C4-2B (cell line): ENCODE results near the gene CCDC91.

Source experiments
- H3K27ac ChIP-seq: fragments of 450-650 bp; 2 replicates; pipeline ENCODE4 v1.5.1; 2017
- ZFX ChIP-seq: fragments of 450-650 bp; IDR thresholded peaks from 2 replicates; pipeline ENCODE4 v1.6.1; 2017
- TF ChIP-seq, protein P1 (sequence below): fragments of 450-650 bp; conservative IDR thresholded peaks from 2 replicates; pipeline ENCODE4 v1.5.1; 2017; ENCODE audit warnings: mild to moderate bottlenecking

CCDC91 gene

DNA sequence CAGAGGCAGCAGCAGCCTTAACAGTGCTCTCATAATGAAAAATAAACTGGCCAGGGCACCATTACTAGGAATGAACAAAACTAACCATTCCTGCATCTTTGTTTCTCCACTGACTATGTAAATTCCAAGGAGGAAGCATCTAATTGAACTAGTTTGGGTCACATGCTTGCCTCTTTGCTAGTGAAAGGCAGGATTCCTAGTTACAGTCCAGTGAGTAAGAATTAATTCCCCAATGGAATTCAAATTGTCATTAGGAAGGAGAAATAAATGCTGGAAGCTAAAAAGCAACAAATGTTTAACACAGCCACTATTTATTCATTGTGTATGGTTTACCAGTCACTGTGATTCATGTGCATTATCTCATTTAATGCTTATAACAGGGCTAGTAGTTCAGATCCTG is 316.0 kb downstream of the CCDC91 start:
- TF ChIP-seq, protein P1, sequence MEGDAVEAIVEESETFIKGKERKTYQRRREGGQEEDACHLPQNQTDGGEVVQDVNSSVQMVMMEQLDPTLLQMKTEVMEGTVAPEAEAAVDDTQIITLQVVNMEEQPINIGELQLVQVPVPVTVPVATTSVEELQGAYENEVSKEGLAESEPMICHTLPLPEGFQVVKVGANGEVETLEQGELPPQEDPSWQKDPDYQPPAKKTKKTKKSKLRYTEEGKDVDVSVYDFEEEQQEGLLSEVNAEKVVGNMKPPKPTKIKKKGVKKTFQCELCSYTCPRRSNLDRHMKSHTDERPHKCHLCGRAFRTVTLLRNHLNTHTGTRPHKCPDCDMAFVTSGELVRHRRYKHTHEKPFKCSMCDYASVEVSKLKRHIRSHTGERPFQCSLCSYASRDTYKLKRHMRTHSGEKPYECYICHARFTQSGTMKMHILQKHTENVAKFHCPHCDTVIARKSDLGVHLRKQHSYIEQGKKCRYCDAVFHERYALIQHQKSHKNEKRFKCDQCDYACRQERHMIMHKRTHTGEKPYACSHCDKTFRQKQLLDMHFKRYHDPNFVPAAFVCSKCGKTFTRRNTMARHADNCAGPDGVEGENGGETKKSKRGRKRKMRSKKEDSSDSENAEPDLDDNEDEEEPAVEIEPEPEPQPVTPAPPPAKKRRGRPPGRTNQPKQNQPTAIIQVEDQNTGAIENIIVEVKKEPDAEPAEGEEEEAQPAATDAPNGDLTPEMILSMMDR, result no peak
- TF ChIP-seq ZFX, result no peak
- H3K27ac ChIP-seq, result no peak overlapping the region

DNA sequence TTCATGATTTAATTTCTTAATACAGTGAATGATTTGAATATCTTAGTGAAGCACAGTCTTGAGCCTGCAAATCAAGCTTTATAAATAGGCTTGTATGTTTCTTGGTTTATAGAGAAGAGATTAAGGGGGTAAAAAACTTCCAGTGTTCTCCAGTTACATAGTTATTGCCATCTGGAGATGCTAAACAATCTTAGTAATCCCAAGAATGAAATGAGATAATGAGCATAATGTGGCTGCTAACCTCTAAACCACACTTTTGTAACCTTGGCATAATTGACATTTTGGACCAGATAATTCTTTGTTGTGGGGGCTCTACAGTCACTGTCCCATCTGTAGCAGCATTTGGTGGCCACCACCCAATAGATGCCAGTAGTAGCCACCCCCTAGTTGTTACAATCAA is 316.8 kb downstream of the CCDC91 start:
- TF ChIP-seq, protein P1, result no peak
- TF ChIP-seq ZFX, result no peak
- H3K27ac ChIP-seq, result no peak overlapping the region

DNA sequence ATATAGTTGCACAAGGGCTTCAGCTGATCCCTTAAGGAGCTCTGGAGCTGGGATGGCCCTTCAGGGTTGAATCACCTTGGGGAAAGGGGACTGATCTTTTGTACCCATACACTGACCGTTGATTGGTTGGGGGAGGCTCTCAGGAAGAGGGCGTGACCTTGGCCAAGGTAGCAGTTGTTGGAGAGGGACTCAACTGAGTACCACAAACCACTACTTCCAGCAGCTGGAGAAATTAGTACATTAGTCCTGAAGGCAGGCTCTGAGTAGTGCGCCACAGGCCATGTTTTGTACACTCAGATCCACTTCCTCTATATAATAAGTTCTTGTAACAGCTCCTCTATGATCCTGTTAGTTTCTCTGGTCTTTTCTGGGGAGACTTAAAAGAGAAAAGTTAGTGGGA is 317.6 kb downstream of the CCDC91 start:
- no peak for TF ChIP-seq ZFX
- H3K27ac ChIP-seq, result no peak overlapping the region

DNA sequence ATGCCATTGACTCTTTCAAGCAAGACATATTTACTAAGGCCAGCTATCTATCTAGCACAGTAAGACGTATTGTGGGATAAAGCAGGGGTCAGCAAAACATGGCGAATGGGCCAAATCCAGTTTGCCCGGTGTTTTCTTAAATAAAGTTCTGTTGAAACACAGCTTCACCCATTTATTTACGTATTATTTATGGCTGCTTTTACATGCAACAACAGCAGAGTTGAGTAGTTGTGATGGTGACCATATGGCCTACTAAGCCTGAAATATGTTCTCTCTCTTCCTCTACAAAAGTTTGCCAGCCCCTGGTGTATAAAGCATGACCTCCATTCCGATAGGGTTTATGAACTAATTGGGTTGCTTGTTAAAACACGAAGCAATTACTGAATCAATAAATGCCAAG is 322.1 kb downstream of the CCDC91 start:
- H3K27ac ChIP-seq, result no peak overlapping the region
- TF ChIP-seq ZFX, result no peak
- TF ChIP-seq, protein P1, result no peak

DNA sequence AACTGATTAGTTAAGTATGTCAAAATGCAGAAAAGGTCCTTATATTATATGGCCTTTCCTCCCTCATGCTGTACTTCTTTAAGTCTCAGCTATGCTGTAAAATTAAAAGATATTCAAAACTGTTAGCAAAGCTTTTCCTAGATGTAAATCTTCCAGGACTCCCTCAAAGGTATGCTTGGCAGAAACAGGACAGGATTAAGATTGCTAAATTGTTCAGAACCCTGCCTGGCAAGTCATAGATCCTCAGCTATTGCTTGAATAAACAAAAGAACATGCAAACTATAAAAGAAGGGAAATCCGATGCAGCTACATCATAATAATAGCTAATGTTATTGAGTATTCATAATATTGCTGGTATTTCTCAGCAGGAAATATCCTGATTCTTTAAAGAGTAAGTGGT is 322.6 kb downstream of the CCDC91 start:
- no peak overlapping the region for H3K27ac ChIP-seq

DNA sequence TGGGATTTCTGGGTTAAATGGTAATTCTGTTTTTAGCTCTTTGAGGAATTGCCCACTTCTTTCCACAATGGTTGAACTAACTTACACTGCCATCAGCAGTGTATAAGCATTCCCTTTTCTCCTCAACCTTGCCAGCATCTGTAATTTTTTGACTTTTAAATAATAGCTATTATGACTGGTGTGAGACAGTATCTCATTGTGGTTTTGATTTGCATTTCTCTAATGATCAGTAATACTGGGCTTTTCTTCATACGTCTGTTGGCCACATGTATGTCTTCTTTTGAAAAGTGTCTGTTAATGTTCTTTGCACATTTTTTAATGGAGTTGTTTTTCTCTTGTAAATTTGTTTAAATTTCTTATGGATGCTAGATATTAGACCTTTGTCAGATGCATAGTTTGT is 323.7 kb downstream of the CCDC91 start:
- no peak for TF ChIP-seq ZFX
- TF ChIP-seq, protein P1, result no peak

More for the DNA sequence above, 322.6 kb downstream of the CCDC91 start:
- TF ChIP-seq ZFX, result no peak
- TF ChIP-seq, protein P1, result no peak

DNA sequence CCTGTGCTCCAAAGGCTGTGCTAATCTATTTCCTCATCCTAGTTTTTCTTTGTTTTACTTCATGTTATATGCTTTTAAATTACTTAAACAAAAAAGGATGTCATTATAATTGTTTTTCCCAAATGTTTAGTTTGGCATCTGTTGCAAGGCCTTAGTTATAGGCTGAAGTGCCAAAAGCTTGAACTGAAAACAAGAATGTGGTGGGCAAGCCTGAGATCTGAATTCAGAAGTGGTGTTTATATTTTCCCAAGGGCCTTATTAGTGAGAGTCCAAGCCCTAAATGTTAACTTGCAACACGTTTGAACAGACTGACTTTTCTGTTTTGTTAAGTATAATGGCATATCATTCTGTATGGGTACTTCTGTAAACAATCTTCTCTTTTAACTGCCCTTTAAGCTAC is 326.8 kb downstream of the CCDC91 start:
- no peak for TF ChIP-seq ZFX
- TF ChIP-seq, protein P1, result no peak
- no peak overlapping the region for H3K27ac ChIP-seq

More for the DNA sequence above, 323.7 kb downstream of the CCDC91 start:
- no peak overlapping the region for H3K27ac ChIP-seq

DNA sequence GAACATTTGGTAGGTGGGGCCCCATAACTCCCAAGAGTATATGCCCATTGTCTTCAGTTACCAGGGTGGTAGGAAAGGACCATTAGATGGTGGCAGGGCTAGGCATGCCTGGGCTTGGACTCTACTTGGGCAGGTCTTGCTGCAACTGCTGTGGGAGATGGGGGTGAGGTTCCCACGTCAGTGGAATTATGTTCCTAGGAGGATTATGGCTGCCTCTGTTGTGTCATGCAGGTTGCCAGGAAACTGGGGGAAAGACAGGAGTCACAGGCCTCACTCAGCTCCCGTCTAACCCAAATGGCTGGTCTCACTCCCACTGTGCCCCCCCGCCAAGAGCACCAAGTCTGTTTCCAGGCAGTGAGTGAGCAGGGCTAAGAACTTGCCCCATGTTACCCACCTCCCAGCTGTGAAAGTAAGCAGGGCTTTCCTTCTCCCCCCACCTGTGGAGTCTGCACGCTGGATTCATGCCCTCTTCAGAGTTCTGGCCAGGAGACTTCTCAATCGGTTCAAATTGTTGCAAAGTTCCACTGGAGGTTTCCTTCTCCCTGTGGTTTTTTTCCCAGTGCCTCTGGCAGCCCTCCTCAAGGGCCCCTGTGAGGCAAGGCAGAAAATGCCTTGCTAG is 337.5 kb downstream of the CCDC91 start:
- no peak overlapping the region for H3K27ac ChIP-seq
- TF ChIP-seq, protein P1, result no peak
- no peak for TF ChIP-seq ZFX
